IMR-90 (cell line): ENCODE data around the gene CEP95. TPM values are rescaled to one million over a fixed set of nuclear protein-coding genes. Genes with fewer than 3 reads are reported as not detected.

Source experiments
- ATAC-seq: fragments of 200-7000 bp; cut with Tn5 transposase; 2 replicates; pipeline ENCODE4 v1.9.1; 2020; ENCODE audit warnings: low read depth, mild to moderate bottlenecking, moderate library complexity
- BruUV-seq: library from RNA; stranded (reverse); fragments of 400-500 nt; replicated peaks from 2 replicates; lab custom pipeline; 2021; lab: Mats Ljungman, UMichigan
- CTCF ChIA-PET: fragments of 300-600 bp; formaldehyde crosslinking; extraction: SDS; loops from one replicate; lab custom pipeline; 2021; ENCODE audit warnings: antibody characterized with exemption; lab: Yijun Ruan, JAX
- POLR2A ChIA-PET: fragments of 300-600 bp; sonication (Branson Sonifier 250); formaldehyde crosslinking; loops from one replicate; lab custom pipeline; 2022; ENCODE audit warnings: antibody characterized with exemption; ENCODE audit not compliant: unreplicated experiment; lab: Charles Lee
- DNase-seq: peaks from one replicate; pipeline ENCODE4 v3.0.0; 2013
- H2AFZ ChIP-seq: replicated peaks from 2 replicates; pipeline ENCODE3; 2013; ENCODE audit warnings: low read length, mild to moderate bottlenecking; ENCODE audit not compliant: poor library complexity
- H2AK5ac ChIP-seq: 2 replicates; pipeline ENCODE4 v1.6.1; 2013; ENCODE audit warnings: low read depth, low read length, inconsistent platforms
- H2AK9ac ChIP-seq: replicated peaks from 2 replicates; pipeline ENCODE3; 2013; ENCODE audit warnings: mild to moderate bottlenecking, low read depth, low read length, moderate library complexity; ENCODE audit not compliant: poor library complexity
- H2BK120ac ChIP-seq: 2 replicates; pipeline ENCODE4 v1.6.1; 2013; ENCODE audit warnings: low read depth, low read length, inconsistent platforms
- H2BK15ac ChIP-seq: 3 replicates; pipeline ENCODE4 v1.6.1; 2013; ENCODE audit warnings: low read depth, low read length, inconsistent platforms
- H2BK20ac ChIP-seq: 2 replicates; pipeline ENCODE4 v1.6.1; 2013; ENCODE audit warnings: low read depth, mild to moderate bottlenecking, inconsistent platforms, low read length, moderate library complexity
- H2BK5ac ChIP-seq: 2 replicates; pipeline ENCODE4 v1.6.1; 2013; ENCODE audit warnings: mild to moderate bottlenecking, low read depth, low read length, inconsistent platforms; ENCODE audit not compliant: poor library complexity, severe bottlenecking
- H3K14ac ChIP-seq: replicated peaks from 2 replicates; pipeline ENCODE4 v1.6.1; 2013; ENCODE audit warnings: low read depth, low read length, inconsistent platforms
- H3K18ac ChIP-seq: 2 replicates; pipeline ENCODE4 v1.6.1; 2013; ENCODE audit warnings: low read depth, low read length, control low read depth
- H3K23ac ChIP-seq: 2 replicates; pipeline ENCODE4 v1.6.1; 2013; ENCODE audit warnings: low read depth, low read length, inconsistent platforms
- H3K27ac ChIP-seq: 2 replicates; pipeline ENCODE4 v1.5.1; 2013; ENCODE audit warnings: mild to moderate bottlenecking, control low read depth, low read length; ENCODE audit not compliant: insufficient read depth
- H3K27me3 ChIP-seq: 2 replicates; pipeline ENCODE4 v1.6.1; 2013; ENCODE audit warnings: low read length; ENCODE audit not compliant: control insufficient read depth, insufficient read depth
- H3K36me3 ChIP-seq: 2 replicates; pipeline ENCODE4 v1.6.1; 2013; ENCODE audit warnings: low read length, mixed read lengths; ENCODE audit not compliant: control insufficient read depth, insufficient read depth
- H3K4ac ChIP-seq: 2 replicates; pipeline ENCODE4 v1.6.1; 2013; ENCODE audit warnings: low read depth, low read length, inconsistent platforms
- H3K4me1 ChIP-seq: 2 replicates; pipeline ENCODE4 v1.6.1; 2013; ENCODE audit warnings: low read length, mixed read lengths; ENCODE audit not compliant: control insufficient read depth, insufficient read depth
- H3K4me2 ChIP-seq: 2 replicates; pipeline ENCODE4 v1.6.1; 2013; ENCODE audit warnings: low read depth, mild to moderate bottlenecking, control low read depth, low read length, moderate library complexity
- H3K4me3 ChIP-seq: 2 replicates; pipeline ENCODE4 v1.5.1; 2013; ENCODE audit warnings: low read depth, mild to moderate bottlenecking, control low read depth, low read length, moderate library complexity; ENCODE audit not compliant: insufficient read depth
- H3K56ac ChIP-seq: 2 replicates; pipeline ENCODE4 v1.6.1; 2013; ENCODE audit warnings: low read length, inconsistent platforms; ENCODE audit not compliant: insufficient read depth; ENCODE audit errors: extremely low read depth
- H3K79me1 ChIP-seq, 2 experiments: 2 replicates each; pipeline ENCODE4 v1.6.1; 2013; ENCODE audit warnings: low read length in 2 of 2, inconsistent platforms in 1 of 2, low read depth in 1 of 2
- H3K9ac ChIP-seq: 2 replicates; pipeline ENCODE4 v1.6.1; 2013; ENCODE audit warnings: low read depth, low read length, control low read depth
- H3K9me1 ChIP-seq: 2 replicates; pipeline ENCODE4 v1.6.1; 2013; ENCODE audit warnings: low read length, inconsistent platforms; ENCODE audit not compliant: insufficient read depth
- H3K9me3 ChIP-seq: 2 replicates; pipeline ENCODE4 v1.6.1; 2013; ENCODE audit warnings: low read length; ENCODE audit not compliant: control insufficient read depth, insufficient read depth
- H4K20me1 ChIP-seq: 2 replicates; pipeline ENCODE4 v1.6.1; 2013; ENCODE audit warnings: low read length, inconsistent platforms; ENCODE audit not compliant: insufficient read depth
- H4K5ac ChIP-seq: 2 replicates; pipeline ENCODE4 v1.6.1; 2013; ENCODE audit warnings: mild to moderate bottlenecking, low read depth, low read length, control low read depth
- H4K8ac ChIP-seq, 2 experiments: 2 replicates each; pipeline ENCODE4 v1.6.1; 2013; ENCODE audit warnings: low read depth in 2 of 2, low read length in 2 of 2, control low read depth in 1 of 2, inconsistent platforms in 1 of 2
- H4K91ac ChIP-seq: 2 replicates; pipeline ENCODE4 v1.6.1; 2013; ENCODE audit warnings: low read depth, low read length, inconsistent platforms; ENCODE audit not compliant: insufficient read depth
- ELK1 ChIP-seq: fragments of 150-350 bp; IDR thresholded peaks from 2 replicates; pipeline ENCODE4 v1.6.1; 2016; ENCODE audit warnings: low read depth, mild to moderate bottlenecking, low read length, moderate library complexity, borderline replicate concordance
- FOS ChIP-seq: fragments of 150-350 bp; IDR thresholded peaks from 2 replicates; pipeline ENCODE4 v1.6.1; 2016; ENCODE audit warnings: low read depth, low read length
- MAFK ChIP-seq: IDR thresholded peaks from 2 replicates; pipeline ENCODE4 v1.6.1; 2012; ENCODE audit warnings: low read depth, low read length, improper control_type of control experiment
- MAZ ChIP-seq: IDR thresholded peaks from 2 replicates; pipeline ENCODE4 v1.6.1; 2012; ENCODE audit warnings: low read depth, mild to moderate bottlenecking, low read length, improper control_type of control experiment, moderate library complexity, borderline replicate concordance
- RAD21 ChIP-seq: IDR thresholded peaks from 2 replicates; pipeline ENCODE4 v1.6.1; 2012; ENCODE audit warnings: low read length, improper control_type of control experiment
- RCOR1 ChIP-seq: IDR thresholded peaks from 2 replicates; pipeline ENCODE4 v1.6.1; 2012; ENCODE audit warnings: mild to moderate bottlenecking, low read length, improper control_type of control experiment; ENCODE audit not compliant: insufficient replicate concordance
- SMC3 ChIP-seq: fragments of 150-350 bp; IDR thresholded peaks from 2 replicates; pipeline ENCODE4 v1.6.1; 2016; ENCODE audit warnings: low read depth, mild to moderate bottlenecking, antibody characterized with exemption, low read length, moderate library complexity
- USF2 ChIP-seq: fragments of 150-350 bp; IDR thresholded peaks from 2 replicates; pipeline ENCODE4 v1.6.1; 2017; ENCODE audit warnings: mild to moderate bottlenecking, antibody characterized with exemption, low read length, low read depth
- WGBS, 2 experiments: methylation state at CpG; one replicate each; pipeline versions ENCODE4 v1.1.5 to v1.1.7; 2013; ENCODE audit warnings: missing lambda C conversion rate in 2 of 2; ENCODE audit not compliant: insufficient read length in 1 of 2; ENCODE audit errors: extremely low coverage in 2 of 2; 5-methylcytosine and 5-hydroxymethylcytosine counted together
- dilution Hi-C: fragments of 300-500 bp; cut with HindIII; formaldehyde crosslinking; loops from one replicate; pipeline ENCODE4 v1.14.3; 2018; ENCODE audit warnings: low sequenced_read_pairs; ENCODE audit not compliant: unreplicated experiment
- in situ Hi-C: fragments of 300-500 bp; cut with MboI; formaldehyde crosslinking; loops from 3 replicates; pipeline ENCODE4 v1.14.3; 2019; ENCODE audit warnings: low sequenced_read_pairs, inconsistent platforms, mixed read lengths
- intact Hi-C: fragments of 100-400 bp; cut with micrococcal nuclease; formaldehyde crosslinking; loops from 2 replicates; pipeline ENCODE4 v1.10.0; 2022
- polyA plus RNA-seq, 3 experiments: library from polyadenylated mRNA; depleted of rRNA; stranded (reverse); fragments of >200 nt; gene quantifications; 2 replicates each; pipeline ENCODE4 v1.2.3, GENCODE V29; 2012; ENCODE audit warnings: low replicate concordance in 1 of 3
- total RNA-seq: library from RNA; depleted of rRNA; stranded (reverse); fragments of >200 nt; gene quantifications from 2 replicates; pipeline ENCODE4 v1.2.3, GENCODE V29; 2012

The CEP95 gene
- total and polyA plus RNA-seq, 2 of the 4 experiments (the other 2 are of a cell fraction): 6.1 to 13.6 TPM

GRCh38 chr17:64496348-64496785 lies 10.4 kb upstream of the CEP95 start:
- no TSS peak for BruUV-seq
- CTCF ChIA-PET: interaction anchor here (0.6 to 1.0 kb wide), 2 partner anchors 11 to 153 kb away, joined by 3 read pairs; no protein-coding TSS in a partner anchor
- peak overlapping the region; percentile 95 for H2AFZ ChIP-seq

More at GRCh38 chr17:64496348-64496785, 10.4 kb upstream of the CEP95 start:
- H2BK20ac ChIP-seq: no peak overlapping the region; the same call in 1 of the 2 replicates
- H3K4ac ChIP-seq: peak overlapping the region; percentile 81
- H4K5ac ChIP-seq: peak overlapping the region; percentile 17; the same call in 1 of the 2 replicates
- H3K14ac ChIP-seq: peak overlapping the region; percentile 84
- peak overlapping the region; percentile 68 for H3K4me3 ChIP-seq
- no peak overlapping the region for H3K18ac ChIP-seq
- H4K20me1 ChIP-seq: peaks cover 37% of the 10 kb centered on the region
- H2AK5ac ChIP-seq: peak overlapping the region; percentile 11; the same call in 1 of the 2 replicates
- dilution Hi-C loops: no loop called here
- H3K4me1 ChIP-seq: no peaks in the 10 kb centered on the region
- peak overlapping the region; percentile 99 for H3K4me2 ChIP-seq
- H3K79me1 ChIP-seq: peaks cover 22 to 34% of the 10 kb centered on the region in 2 experiments
- peak overlapping the region; percentile 70 for H2BK5ac ChIP-seq
- POLR2A ChIA-PET: interaction anchor here (0.5 to 1.0 kb wide), 7 partner anchors 9 to 182 kb away, joined by 3 to 7 read pairs (median 3); no protein-coding TSS in a partner anchor
- intact Hi-C loops: no loop called here
- no peaks in the 10 kb centered on the region for H3K9me1 ChIP-seq
- peak overlapping the region; percentile 68 for H2AK9ac ChIP-seq
- H4K91ac ChIP-seq: 0 out of 2 replicates have a peak overlapping the region, but pooled peaks have one; percentile 70
- H3K56ac ChIP-seq: peak overlapping the region; percentile 53
- H3K36me3 ChIP-seq: peaks cover 25% of the 10 kb centered on the region
- peak overlapping the region; percentile 71 for H3K9ac ChIP-seq
- no peaks in the 10 kb centered on the region for H3K27me3 ChIP-seq
- no peak for TF ChIP-seq USF2
- TF ChIP-seq RCOR1: no peak
- no peak for TF ChIP-seq MAZ
- no peak for TF ChIP-seq MAFK
- TF ChIP-seq RAD21: no peak
- TF ChIP-seq ELK1: no peak
- TF ChIP-seq SMC3: no peak
- no peak for TF ChIP-seq FOS
- in situ Hi-C loops: no loop called here
- peak overlapping the region; percentile 48; the same call in 1 of the 2 replicates for H2BK120ac ChIP-seq
- ATAC-seq (no peak), DNase-seq (no peak)
- peak overlapping the region; percentile 76 for H3K27ac ChIP-seq
- no peaks in the 10 kb centered on the region for H3K9me3 ChIP-seq
- H3K23ac ChIP-seq: peak overlapping the region; percentile 88
- WGBS, 2 experiments: 0% methylated on average over 9 of the region's 20 CpGs; no CpG with 5 or more reads in 1 of the 2 experiments
- H4K8ac ChIP-seq: peak overlapping the region; percentile 3 to 91; a peak in 3 of 4 replicates
- H2BK15ac ChIP-seq: no peak overlapping the region
